Skin epidermis (tissue), 12 donors: ENCODE data around the gene NALCN.

Experiments used
- H3K27ac ChIP-seq, 21 experiments: fragments of 200-600 bp; sonication (generic) in 11 of 21; one replicate each; pipeline ENCODE4 v1.5.0; 2020; ENCODE audit warnings: mild to moderate bottlenecking in 3 of 21, inconsistent platforms in 2 of 21, moderate library complexity in 2 of 21
- H3K4me3 ChIP-seq, 7 experiments: fragments of 200-600 bp; sonication (generic) in 2 of 7; one replicate each; pipeline ENCODE4 v1.5.0; 2020; ENCODE audit warnings: inconsistent platforms in 2 of 7, mild to moderate bottlenecking in 2 of 7, moderate library complexity in 1 of 7

Gene NALCN

GRCh38 chr13:101301053-101301452, 115.3 kb downstream of the NALCN start:
- no peak overlapping the region for H3K4me3 ChIP-seq
- H3K27ac ChIP-seq: no peak overlapping the region

GRCh38 chr13:101300531-101300930, 115.8 kb downstream of the NALCN start:
- no peak overlapping the region for H3K4me3 ChIP-seq

GRCh38 chr13:101298517-101298916, 117.8 kb downstream of the NALCN start:
- H3K27ac ChIP-seq: no peak overlapping the region
- no peak overlapping the region for H3K4me3 ChIP-seq

More at GRCh38 chr13:101300531-101300930, 115.8 kb downstream of the NALCN start:
- H3K27ac ChIP-seq: no peak overlapping the region

- H3K27ac ChIP-seq: no peak overlapping the region
- H3K4me3 ChIP-seq: no peak overlapping the region
Observed at GRCh38 chr13:101297794-101298193, 118.5 kb downstream of the NALCN start.

GRCh38 chr13:101292711-101293110, 123.6 kb downstream of the NALCN start:
- no peak overlapping the region for H3K27ac ChIP-seq
- H3K4me3 ChIP-seq: no peak overlapping the region

GRCh38 chr13:101291646-101292515, 124.4 kb downstream of the NALCN start:
- no peak overlapping the region for H3K4me3 ChIP-seq
- no peak overlapping the region for H3K27ac ChIP-seq

- H3K4me3 ChIP-seq: no peak overlapping the region
- H3K27ac ChIP-seq: no peak overlapping the region
Observed at GRCh38 chr13:101291206-101291605, 125.1 kb downstream of the NALCN start.

GRCh38 chr13:101289764-101290163, 126.5 kb downstream of the NALCN start:
- no peak overlapping the region for H3K27ac ChIP-seq
- H3K4me3 ChIP-seq: no peak overlapping the region

- no peak overlapping the region for H3K27ac ChIP-seq
- H3K4me3 ChIP-seq: no peak overlapping the region
Observed at GRCh38 chr13:101283782-101284181, 132.5 kb downstream of the NALCN start.

GRCh38 chr13:101272886-101273285, 143.4 kb downstream of the NALCN start:
- no peak overlapping the region for H3K27ac ChIP-seq
- H3K4me3 ChIP-seq: no peak overlapping the region

GRCh38 chr13:101271681-101272245, 144.5 kb downstream of the NALCN start:
- H3K4me3 ChIP-seq: no peak overlapping the region
- H3K27ac ChIP-seq: no peak overlapping the region

GRCh38 chr13:101267656-101268055, 148.7 kb downstream of the NALCN start:
- Histone ChIP-seq H3K4me3 (no peak overlapping the region), H3K27ac (no peak overlapping the region)

- H3K27ac ChIP-seq: no peak overlapping the region
- no peak overlapping the region for H3K4me3 ChIP-seq
Observed at GRCh38 chr13:101265934-101266333, 150.4 kb downstream of the NALCN start.

- no peak overlapping the region for H3K27ac ChIP-seq
- no peak overlapping the region for H3K4me3 ChIP-seq
Observed at GRCh38 chr13:101264931-101265330, 151.4 kb downstream of the NALCN start.

- no peak overlapping the region for H3K27ac ChIP-seq
- no peak overlapping the region for H3K4me3 ChIP-seq
Observed at GRCh38 chr13:101262306-101262705, 154.0 kb downstream of the NALCN start.

- no peak overlapping the region for H3K27ac ChIP-seq
- H3K4me3 ChIP-seq: no peak overlapping the region
Observed at GRCh38 chr13:101258509-101258908, 157.8 kb downstream of the NALCN start.

- H3K4me3 ChIP-seq: no peak overlapping the region
- no peak overlapping the region for H3K27ac ChIP-seq
Observed at GRCh38 chr13:101258071-101258470, 158.2 kb downstream of the NALCN start.

GRCh38 chr13:101248739-101249514, 167.4 kb downstream of the NALCN start:
- H3K27ac ChIP-seq: no peak overlapping the region
- H3K4me3 ChIP-seq: no peak overlapping the region

GRCh38 chr13:101242720-101243119, 173.6 kb downstream of the NALCN start:
- H3K27ac ChIP-seq: no peak overlapping the region
- no peak overlapping the region for H3K4me3 ChIP-seq

GRCh38 chr13:101238555-101238954, 177.8 kb downstream of the NALCN start:
- H3K27ac ChIP-seq: no peak overlapping the region
- H3K4me3 ChIP-seq: no peak overlapping the region
